NT2/D1 (cell line): ENCODE measurements around the gene TFF2.

Experiments
- DNase-seq: peaks from one replicate; pipeline ENCODE4 v3.0.0-alpha.2; 2011; ENCODE audit warnings: low read depth, low spot score
- H3K27me3 ChIP-seq: 2 replicates; pipeline ENCODE4 v1.6.0; 2011; ENCODE audit warnings: mild to moderate bottlenecking; ENCODE audit not compliant: insufficient read length, insufficient read depth
- H3K36me3 ChIP-seq: 2 replicates; pipeline ENCODE4 v1.6.1; 2011; ENCODE audit warnings: mild to moderate bottlenecking, low read length, mixed read lengths; ENCODE audit not compliant: insufficient read depth, insufficient read length
- H3K4me1 ChIP-seq: 2 replicates; pipeline ENCODE4 v1.5.1; 2011; ENCODE audit not compliant: insufficient read depth, insufficient read length
- H3K4me3 ChIP-seq: 2 replicates; pipeline ENCODE4 v1.5.1; 2011; ENCODE audit warnings: low read depth; ENCODE audit not compliant: insufficient read length
- H3K9ac ChIP-seq: 2 replicates; pipeline ENCODE4 v1.6.0; 2011; ENCODE audit warnings: low read depth; ENCODE audit not compliant: insufficient read length
- H3K9me3 ChIP-seq: 2 replicates; pipeline ENCODE4 v1.5.1; 2011; ENCODE audit warnings: mild to moderate bottlenecking, low read length; ENCODE audit not compliant: insufficient read depth
- SUZ12 ChIP-seq: IDR thresholded peaks from 2 replicates; pipeline ENCODE4 v1.6.1; 2011; ENCODE audit not compliant: insufficient read length, insufficient read depth; ENCODE audit errors: extremely low read depth
- YY1 ChIP-seq: IDR thresholded peaks from 2 replicates; pipeline ENCODE4 v1.6.1; 2011; ENCODE audit not compliant: insufficient read length, insufficient read depth
- ZNF274 ChIP-seq: IDR thresholded peaks from 2 replicates; pipeline ENCODE4 v1.6.1; 2011; ENCODE audit warnings: mild to moderate bottlenecking, low read depth, low read length

The TFF2 gene

DNA sequence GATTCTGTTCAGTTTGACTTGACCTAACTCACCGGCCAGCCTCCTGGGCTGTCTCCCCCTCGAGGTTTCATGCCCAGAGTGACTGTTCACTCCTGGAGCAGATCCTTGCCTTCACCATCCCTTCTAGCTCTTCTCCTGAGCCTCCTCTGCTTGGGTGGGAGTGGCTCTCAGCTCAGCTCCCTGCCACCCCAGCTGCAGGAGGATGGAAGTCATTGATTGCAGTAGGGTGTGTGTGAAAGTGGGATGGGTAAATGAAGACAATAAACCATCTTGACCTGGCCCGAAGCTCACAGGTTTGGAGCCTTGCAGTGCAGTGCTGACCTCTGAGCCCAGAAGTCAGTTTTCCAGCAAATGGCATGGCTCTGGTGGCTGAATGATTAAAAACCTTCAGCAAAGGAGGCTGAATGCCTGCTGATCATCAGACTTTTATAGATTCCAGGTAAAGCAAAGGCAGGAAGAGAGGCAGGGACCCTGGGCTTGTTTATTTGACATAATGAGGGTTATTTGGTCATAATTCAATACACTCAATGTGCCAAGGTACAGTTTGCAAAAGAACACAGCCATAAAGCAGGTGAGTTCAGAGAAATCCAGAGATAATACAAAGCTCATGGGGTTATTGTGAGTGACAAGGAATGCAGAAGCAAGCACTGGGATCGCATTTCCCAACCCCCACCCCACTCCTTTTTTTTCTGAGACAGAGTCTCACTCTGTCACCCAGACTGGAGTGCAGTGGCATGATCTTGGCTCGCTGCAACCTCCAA is 18.1 kb downstream of the TFF2 start:
- H3K9ac ChIP-seq = no peak overlapping the region
- H3K36me3 ChIP-seq = no peaks in the 10 kb centered on the region
- no peaks in the 10 kb centered on the region for H3K27me3 ChIP-seq
- DNase-seq = no peak
- H3K4me1 ChIP-seq = no peaks in the 10 kb centered on the region
- TF ChIP-seq YY1 = no peak
- TF ChIP-seq ZNF274 = no peak
- no peak for TF ChIP-seq SUZ12
- H3K9me3 ChIP-seq = peaks cover 38% of the 10 kb centered on the region
- H3K4me3 ChIP-seq = no peak overlapping the region

DNA sequence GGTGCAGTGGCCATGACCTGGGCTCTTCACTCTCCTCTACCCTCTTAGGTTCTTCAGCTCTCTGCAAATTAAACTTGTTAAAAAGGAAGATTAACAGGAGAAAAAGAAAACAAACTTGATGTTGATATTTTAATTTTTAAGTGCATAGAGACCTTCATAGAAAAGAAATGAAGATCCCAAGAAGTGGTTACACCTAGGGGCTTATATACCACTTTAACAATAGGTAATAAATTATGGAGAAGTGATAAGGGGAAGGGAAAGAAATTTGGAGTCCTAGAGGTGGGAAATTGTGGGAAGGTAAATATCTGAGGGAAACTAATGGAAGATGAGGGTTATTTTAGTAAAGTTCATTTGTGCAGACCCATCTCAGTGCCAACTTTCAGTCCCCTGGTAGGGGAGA is 19.1 kb downstream of the TFF2 start:
- Histone ChIP-seq H3K4me1 (no peaks in the 10 kb centered on the region), H3K27me3 (no peaks in the 10 kb centered on the region), H3K4me3 (no peak overlapping the region), H3K36me3 (no peaks in the 10 kb centered on the region), H3K9me3 (peaks cover 38% of the 10 kb centered on the region), H3K9ac (no peak overlapping the region)
- no peak for TF ChIP-seq SUZ12
- TF ChIP-seq YY1 = no peak
- TF ChIP-seq ZNF274 = no peak
- DNase-seq = no peak

DNA sequence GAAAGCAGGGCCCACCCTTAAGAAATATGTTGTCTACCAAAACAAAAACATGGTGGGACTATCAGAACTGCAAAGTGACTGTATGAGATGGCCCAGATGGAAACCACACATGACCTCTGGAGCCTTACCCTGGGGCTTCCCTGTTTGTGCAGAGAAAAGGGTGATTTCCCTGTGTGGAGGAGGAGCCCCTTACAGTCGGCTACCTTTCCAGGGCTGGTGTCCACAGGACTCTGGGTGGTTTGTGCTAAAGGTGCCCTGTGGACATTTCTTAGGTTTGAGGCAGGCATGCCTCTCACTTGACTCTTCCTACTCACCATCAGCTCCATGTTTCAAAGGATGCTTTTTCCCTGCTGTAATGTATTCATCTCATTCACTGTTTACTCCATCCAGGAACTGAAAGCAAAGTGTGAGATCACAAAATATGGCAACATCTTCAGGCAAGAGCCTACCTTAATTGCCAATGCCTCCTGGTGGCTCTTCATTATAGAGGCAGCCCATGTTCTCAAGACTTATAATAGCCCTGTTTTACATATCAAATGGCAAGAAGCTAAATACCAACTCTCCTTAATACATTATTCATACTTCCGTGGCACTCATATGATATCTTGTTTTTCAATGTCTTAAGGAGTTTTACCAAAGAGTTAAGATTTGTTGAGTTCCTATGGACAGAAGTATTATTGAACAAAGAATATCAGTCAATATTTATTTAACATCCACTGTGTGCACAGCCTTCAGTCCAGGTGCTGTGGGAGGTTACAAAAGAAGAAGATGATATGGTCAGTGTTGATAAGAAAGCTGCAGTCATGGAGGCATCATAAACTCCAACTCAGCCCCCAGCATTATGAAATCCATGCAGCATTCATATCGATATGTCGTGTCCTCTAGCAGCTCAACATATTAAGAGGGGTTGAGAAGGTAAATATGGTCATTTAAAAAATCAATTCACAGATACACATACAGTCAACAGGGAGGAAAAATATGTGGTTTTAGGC is 20.1 kb downstream of the TFF2 start:
- no peak for DNase-seq
- peaks cover 41% of the 10 kb centered on the region for H3K9me3 ChIP-seq
- TF ChIP-seq SUZ12 (no peak), YY1 (no peak), ZNF274 (no peak)
- no peaks in the 10 kb centered on the region for H3K36me3 ChIP-seq
- no peaks in the 10 kb centered on the region for H3K4me1 ChIP-seq
- no peaks in the 10 kb centered on the region for H3K27me3 ChIP-seq
- no peak overlapping the region for H3K9ac ChIP-seq
- H3K4me3 ChIP-seq = no peak overlapping the region

DNA sequence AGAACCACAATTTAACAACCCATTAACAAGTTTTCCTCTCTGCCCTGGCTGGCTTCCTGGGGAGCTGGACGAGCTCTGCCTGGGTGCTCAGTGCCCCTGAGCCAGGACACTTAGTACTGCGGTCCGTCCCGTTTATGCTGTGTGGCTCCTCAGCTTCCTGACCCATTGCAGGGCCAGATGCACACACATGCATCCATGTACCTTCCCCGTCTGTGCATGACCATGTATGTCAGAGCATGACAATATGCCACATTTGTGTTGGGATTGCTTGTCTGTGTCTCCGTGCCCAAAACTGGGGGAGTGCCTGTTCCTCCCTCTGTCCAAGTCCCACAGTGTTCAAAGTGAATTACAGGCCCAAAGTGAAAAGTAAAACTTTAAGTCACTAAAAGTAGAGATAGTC is 25.9 kb downstream of the TFF2 start:
- Histone ChIP-seq H3K9me3 (peaks cover 23% of the 10 kb centered on the region), H3K27me3 (no peaks in the 10 kb centered on the region), H3K36me3 (no peaks in the 10 kb centered on the region), H3K9ac (no peak overlapping the region), H3K4me1 (peaks cover 4% of the 10 kb centered on the region), H3K4me3 (no peak overlapping the region)
- DNase-seq = no peak
- TF ChIP-seq ZNF274 (no peak), YY1 (no peak), SUZ12 (no peak)

DNA sequence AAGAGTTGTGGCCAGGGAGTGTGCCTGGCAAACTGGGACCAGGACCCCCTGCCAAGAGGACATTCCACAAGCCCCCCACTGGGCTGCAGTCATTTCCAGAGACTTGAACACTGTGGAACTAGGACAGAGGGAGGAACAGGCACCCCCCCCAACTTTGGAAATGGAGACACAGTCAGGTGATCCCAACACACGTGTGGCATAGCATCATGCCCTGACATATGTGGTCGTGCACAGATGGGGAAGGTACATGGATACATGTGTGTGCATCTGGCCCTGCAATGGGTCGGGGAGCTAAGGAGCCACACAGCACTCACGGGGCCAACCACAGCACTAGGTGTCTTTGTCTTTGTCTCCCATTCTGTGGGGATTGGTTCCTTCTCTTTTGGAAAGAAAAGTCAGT is 28.9 kb downstream of the TFF2 start:
- TF ChIP-seq SUZ12 (no peak), YY1 (no peak), ZNF274 (no peak)
- Histone ChIP-seq H3K36me3 (no peaks in the 10 kb centered on the region), H3K9ac (no peak overlapping the region), H3K27me3 (no peaks in the 10 kb centered on the region), H3K9me3 (0 out of 2 replicates have a peak, but pooled peaks cover 6% of the 10 kb centered on the region), H3K4me1 (peaks cover 26% of the 10 kb centered on the region), H3K4me3 (no peak overlapping the region)
- no peak for DNase-seq

DNA sequence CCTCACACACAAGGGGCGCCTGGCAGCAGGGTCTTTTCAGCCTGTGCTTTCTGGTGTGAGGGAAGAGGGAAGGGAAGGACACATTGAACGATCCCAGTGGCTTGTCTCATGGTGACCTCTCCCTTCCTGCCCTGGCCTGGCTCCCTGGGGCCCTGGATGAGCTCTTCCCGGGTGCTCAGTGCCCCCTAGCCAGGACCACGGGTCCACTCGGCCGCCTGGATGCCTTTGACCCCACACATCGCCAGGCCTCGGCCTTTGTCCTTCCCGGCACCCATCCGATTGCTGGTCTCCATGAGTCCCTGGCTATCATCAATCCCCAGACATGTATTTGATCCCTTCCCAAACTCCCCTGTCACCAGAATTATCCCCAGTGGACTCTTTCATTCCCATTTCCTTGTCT is 29.6 kb downstream of the TFF2 start:
- Histone ChIP-seq H3K9ac (no peak overlapping the region), H3K9me3 (0 out of 2 replicates have a peak, but pooled peaks cover 6% of the 10 kb centered on the region), H3K4me3 (no peak overlapping the region), H3K27me3 (no peaks in the 10 kb centered on the region), H3K4me1 (peaks cover 31% of the 10 kb centered on the region), H3K36me3 (no peaks in the 10 kb centered on the region)
- TF ChIP-seq ZNF274 (no peak), YY1 (no peak)
- DNase-seq = no peak

DNA sequence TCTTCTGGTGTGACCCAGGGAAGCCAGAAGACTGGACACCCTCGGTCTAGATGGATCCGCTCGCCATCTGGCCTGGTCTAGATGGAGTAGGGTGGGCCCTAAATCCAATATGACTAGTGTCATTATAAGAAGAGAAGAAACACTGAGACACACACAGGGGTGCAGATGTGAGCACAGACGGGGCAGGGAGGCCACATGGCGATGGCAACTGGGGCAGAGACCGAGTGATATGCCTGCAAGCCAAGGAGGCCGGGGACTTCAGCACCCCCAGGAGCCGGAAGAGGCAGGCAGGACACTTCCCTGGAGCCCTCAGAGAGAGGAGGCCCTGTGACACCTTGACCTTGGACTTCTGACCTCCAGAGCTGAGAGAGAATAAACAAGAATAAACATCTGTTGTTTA is 30.0 kb downstream of the TFF2 start:
- Histone ChIP-seq H3K9ac (no peak overlapping the region), H3K9me3 (0 out of 2 replicates have a peak, but pooled peaks cover 4% of the 10 kb centered on the region), H3K27me3 (no peaks in the 10 kb centered on the region), H3K4me1 (peaks cover 32% of the 10 kb centered on the region), H3K4me3 (no peak overlapping the region), H3K36me3 (no peaks in the 10 kb centered on the region)
- no peak for DNase-seq
- TF ChIP-seq ZNF274 (no peak), YY1 (no peak), SUZ12 (no peak)
